ENCODE measurements around the gene SNX30. TPM values are rescaled to one million over a fixed set of nuclear protein-coding genes. Genes with fewer than 3 reads are reported as not detected.

The SNX30 gene
- total RNA-seq, 1 donor from 2014 or later: 18.2 TPM

GRCh38 chr9:112894699-112895098, 144.1 kb downstream of the SNX30 start:
- Mint-ChIP-seq H3K27me3 (ENCODE audit: unreplicated experiment) (peaks cover 45% of the 10 kb centered on the region), H3K4me1 (ENCODE audit: unreplicated experiment) (peaks cover 8% of the 10 kb centered on the region), H3K27ac (ENCODE audit: unreplicated experiment) (no peak overlapping the region), H3K9me3 (ENCODE audit: unreplicated experiment) (no peaks in the 10 kb centered on the region), H3K4me3 (ENCODE audit: unreplicated experiment) (no peak overlapping the region), H3K36me3 (ENCODE audit: unreplicated experiment) (no peaks in the 10 kb centered on the region)
- no peak for TF ChIP-seq CTCF (IDR thresholded peaks at IDR 0.05)
- DNase-seq (ENCODE audit: extremely low spot score, unreplicated experiment): no peak

- Mint-ChIP-seq H3K27ac (ENCODE audit: unreplicated experiment) (no peak overlapping the region), H3K4me3 (ENCODE audit: unreplicated experiment) (no peak overlapping the region), H3K36me3 (ENCODE audit: unreplicated experiment) (no peaks in the 10 kb centered on the region), H3K27me3 (ENCODE audit: unreplicated experiment) (peaks cover 51% of the 10 kb centered on the region), H3K9me3 (ENCODE audit: unreplicated experiment) (no peaks in the 10 kb centered on the region), H3K4me1 (ENCODE audit: unreplicated experiment) (peaks cover 2% of the 10 kb centered on the region)
- no peak for DNase-seq (ENCODE audit: extremely low spot score, unreplicated experiment)
- no peak for TF ChIP-seq CTCF (IDR thresholded peaks at IDR 0.05)
Observed at GRCh38 chr9:112896131-112896530, 145.6 kb downstream of the SNX30 start.

- no peak for DNase-seq (ENCODE audit: extremely low spot score, unreplicated experiment)
- H3K4me3 Mint-ChIP-seq (ENCODE audit: unreplicated experiment): no peak overlapping the region
- H3K27me3 Mint-ChIP-seq (ENCODE audit: unreplicated experiment): peaks cover 43% of the 10 kb centered on the region
- no peaks in the 10 kb centered on the region for H3K36me3 Mint-ChIP-seq (ENCODE audit: unreplicated experiment)
- H3K4me1 Mint-ChIP-seq (ENCODE audit: unreplicated experiment): no peaks in the 10 kb centered on the region
- H3K27ac Mint-ChIP-seq (ENCODE audit: unreplicated experiment): no peak overlapping the region
- no peaks in the 10 kb centered on the region for H3K9me3 Mint-ChIP-seq (ENCODE audit: unreplicated experiment)
- no peak for TF ChIP-seq CTCF (IDR thresholded peaks at IDR 0.05)
Observed at GRCh38 chr9:112898872-112899311, 148.3 kb downstream of the SNX30 start.

GRCh38 chr9:112900488-112900887, 149.9 kb downstream of the SNX30 start:
- no peak overlapping the region for H3K4me3 Mint-ChIP-seq (ENCODE audit: unreplicated experiment)
- no peaks in the 10 kb centered on the region for H3K9me3 Mint-ChIP-seq (ENCODE audit: unreplicated experiment)
- no peaks in the 10 kb centered on the region for H3K36me3 Mint-ChIP-seq (ENCODE audit: unreplicated experiment)
- no peak for DNase-seq (ENCODE audit: extremely low spot score, unreplicated experiment)
- H3K27ac Mint-ChIP-seq (ENCODE audit: unreplicated experiment): no peak overlapping the region
- H3K4me1 Mint-ChIP-seq (ENCODE audit: unreplicated experiment): no peaks in the 10 kb centered on the region
- no peak for TF ChIP-seq CTCF (IDR thresholded peaks at IDR 0.05)
- peaks cover 43% of the 10 kb centered on the region for H3K27me3 Mint-ChIP-seq (ENCODE audit: unreplicated experiment)

- H3K9me3 Mint-ChIP-seq (ENCODE audit: unreplicated experiment): no peaks in the 10 kb centered on the region
- no peaks in the 10 kb centered on the region for H3K36me3 Mint-ChIP-seq (ENCODE audit: unreplicated experiment)
- H3K27me3 Mint-ChIP-seq (ENCODE audit: unreplicated experiment): peaks cover 43% of the 10 kb centered on the region
- no peaks in the 10 kb centered on the region for H3K4me1 Mint-ChIP-seq (ENCODE audit: unreplicated experiment)
- H3K4me3 Mint-ChIP-seq (ENCODE audit: unreplicated experiment): no peak overlapping the region
- DNase-seq (ENCODE audit: extremely low spot score, unreplicated experiment): no peak
- H3K27ac Mint-ChIP-seq (ENCODE audit: unreplicated experiment): no peak overlapping the region
- no peak for TF ChIP-seq CTCF (IDR thresholded peaks at IDR 0.05)
Observed at GRCh38 chr9:112900901-112901300, 150.3 kb downstream of the SNX30 start.
